ENCODE data around the gene MYLK2. TPM values are rescaled to one million over a fixed set of nuclear protein-coding genes. Genes with fewer than 3 reads are reported as not detected.

Gene MYLK2
- total and polyA plus RNA-seq, 2 of the 4 experiments (the other 2 are of a cell fraction) = 0.18 to 0.27 TPM

DNA sequence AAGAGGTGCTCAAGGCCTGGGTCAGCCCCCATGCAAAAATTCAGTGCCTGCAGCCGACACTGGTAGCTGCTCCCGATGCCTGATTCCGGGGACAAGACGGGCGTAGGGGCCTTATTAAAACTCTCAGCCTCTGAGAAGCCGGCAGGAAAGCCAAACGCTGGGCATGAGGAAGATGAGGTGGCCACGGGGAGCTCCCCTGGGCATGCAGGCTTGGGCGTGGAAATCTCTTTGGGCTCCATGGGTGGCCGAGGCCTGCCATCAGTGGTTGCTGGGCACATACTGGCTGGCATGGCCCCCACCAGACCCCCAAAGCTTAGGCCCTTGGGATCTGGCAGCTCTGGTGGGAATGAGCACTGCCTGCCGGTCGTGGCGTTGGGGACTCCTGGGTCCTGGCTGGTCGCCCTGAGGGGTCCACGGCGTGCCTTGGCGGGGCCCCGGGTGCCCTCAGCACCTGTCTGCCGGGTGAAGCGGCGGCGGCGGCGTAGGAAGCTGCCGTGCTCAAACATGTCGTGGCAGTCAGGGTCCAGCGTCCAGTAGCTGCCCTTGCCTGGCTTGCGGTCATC, 25.7 kb downstream of the MYLK2 start:
- Histone ChIP-seq H4K8ac (ENCODE audit: low read depth in 2 of 2, low read length in 2 of 2) (no peak overlapping the region), H3K9me1 (ENCODE audit: insufficient read depth, low read length) (peaks cover 8% of the 10 kb centered on the region; the same call in 1 of the 2 replicates), H2BK15ac (ENCODE audit: low read depth, low read length) (no peak overlapping the region), H3K56ac (ENCODE audit: extremely low read depth, insufficient read depth, low read length) (no peak overlapping the region), H3K36me3 (ENCODE audit: control insufficient read depth, insufficient read depth, low read length) (no peaks in the 10 kb centered on the region), H3K27me3 (ENCODE audit: control insufficient read depth, insufficient read depth, low read length) (peaks cover 27% of the 10 kb centered on the region), H3K9me3 (ENCODE audit: control insufficient read depth, insufficient read depth, low read length) (no peaks in the 10 kb centered on the region), H3K27ac (ENCODE audit: insufficient read depth, low read length) (no peak overlapping the region), H2BK120ac (ENCODE audit: low read depth, low read length) (no peak overlapping the region), H3K4me3 (ENCODE audit: insufficient read depth, low read depth, low read length) (no peak overlapping the region), H3K4me1 (ENCODE audit: control insufficient read depth, insufficient read depth, low read length) (peaks cover 15% of the 10 kb centered on the region), H3K23ac (ENCODE audit: low read depth, low read length) (no peak overlapping the region), H3K4ac (ENCODE audit: low read depth, low read length) (no peak overlapping the region), H4K20me1 (ENCODE audit: insufficient read depth, low read length) (peaks cover 13% of the 10 kb centered on the region), H3K18ac (ENCODE audit: low read depth, low read length) (no peak overlapping the region), H3K14ac (replicated peaks; ENCODE audit: low read depth, low read length) (no peak overlapping the region), H2BK20ac (ENCODE audit: low read depth, low read length) (no peak overlapping the region), H4K5ac (ENCODE audit: low read depth, low read length) (no peak overlapping the region), H2AFZ (replicated peaks; ENCODE audit: low read length, poor library complexity) (no peak overlapping the region), H2BK5ac (ENCODE audit: low read depth, low read length, poor library complexity, severe bottlenecking) (no peak overlapping the region), H3K9ac (ENCODE audit: low read depth, low read length) (no peak overlapping the region), H3K79me1 (ENCODE audit: low read depth in 1 of 2, low read length in 2 of 2) (no peaks in the 10 kb centered on the region), H3K4me2 (ENCODE audit: low read depth, low read length) (no peak overlapping the region), H4K91ac (ENCODE audit: insufficient read depth, low read depth, low read length) (no peak overlapping the region), H2AK5ac (ENCODE audit: low read depth, low read length) (no peak overlapping the region), H2AK9ac (replicated peaks; ENCODE audit: low read depth, low read length, poor library complexity) (no peak overlapping the region)
- in situ Hi-C loops (cut with MboI; ENCODE audit: low sequenced_read_pairs) (loop anchor here (25.0 kb wide), 2 partner anchors 642 to 817 kb away; partner anchors contain the start of gene C20orf203), dilution Hi-C loops (cut with HindIII; ENCODE audit: low sequenced_read_pairs, unreplicated experiment) (no loop called here), intact Hi-C loops (cut with micrococcal nuclease) (no loop called here)
- ChIA-PET POLR2A (ENCODE audit: unreplicated experiment) (no interaction called here), CTCF (interaction anchor here (1.0 kb wide), 1 partner anchor 10 kb away, joined by 3 read pairs; no protein-coding TSS in a partner anchor)
- TF ChIP-seq, protein P1, sequence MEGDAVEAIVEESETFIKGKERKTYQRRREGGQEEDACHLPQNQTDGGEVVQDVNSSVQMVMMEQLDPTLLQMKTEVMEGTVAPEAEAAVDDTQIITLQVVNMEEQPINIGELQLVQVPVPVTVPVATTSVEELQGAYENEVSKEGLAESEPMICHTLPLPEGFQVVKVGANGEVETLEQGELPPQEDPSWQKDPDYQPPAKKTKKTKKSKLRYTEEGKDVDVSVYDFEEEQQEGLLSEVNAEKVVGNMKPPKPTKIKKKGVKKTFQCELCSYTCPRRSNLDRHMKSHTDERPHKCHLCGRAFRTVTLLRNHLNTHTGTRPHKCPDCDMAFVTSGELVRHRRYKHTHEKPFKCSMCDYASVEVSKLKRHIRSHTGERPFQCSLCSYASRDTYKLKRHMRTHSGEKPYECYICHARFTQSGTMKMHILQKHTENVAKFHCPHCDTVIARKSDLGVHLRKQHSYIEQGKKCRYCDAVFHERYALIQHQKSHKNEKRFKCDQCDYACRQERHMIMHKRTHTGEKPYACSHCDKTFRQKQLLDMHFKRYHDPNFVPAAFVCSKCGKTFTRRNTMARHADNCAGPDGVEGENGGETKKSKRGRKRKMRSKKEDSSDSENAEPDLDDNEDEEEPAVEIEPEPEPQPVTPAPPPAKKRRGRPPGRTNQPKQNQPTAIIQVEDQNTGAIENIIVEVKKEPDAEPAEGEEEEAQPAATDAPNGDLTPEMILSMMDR (conservative IDR thresholded peaks at IDR 0.05; ENCODE audit: low read depth, low read length) = no peak
- TF ChIP-seq, protein P2, sequence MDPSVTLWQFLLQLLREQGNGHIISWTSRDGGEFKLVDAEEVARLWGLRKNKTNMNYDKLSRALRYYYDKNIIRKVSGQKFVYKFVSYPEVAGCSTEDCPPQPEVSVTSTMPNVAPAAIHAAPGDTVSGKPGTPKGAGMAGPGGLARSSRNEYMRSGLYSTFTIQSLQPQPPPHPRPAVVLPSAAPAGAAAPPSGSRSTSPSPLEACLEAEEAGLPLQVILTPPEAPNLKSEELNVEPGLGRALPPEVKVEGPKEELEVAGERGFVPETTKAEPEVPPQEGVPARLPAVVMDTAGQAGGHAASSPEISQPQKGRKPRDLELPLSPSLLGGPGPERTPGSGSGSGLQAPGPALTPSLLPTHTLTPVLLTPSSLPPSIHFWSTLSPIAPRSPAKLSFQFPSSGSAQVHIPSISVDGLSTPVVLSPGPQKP (IDR thresholded peaks at IDR 0.05; ENCODE audit: borderline replicate concordance, low read depth, low read length) = no peak
- TF ChIP-seq POLR2A (IDR thresholded peaks at IDR 0.05; ENCODE audit: low read depth, low read length) = no peak
- TF ChIP-seq RFX5 (IDR thresholded peaks at IDR 0.05; ENCODE audit: low read depth, low read length) = no peak
- TF ChIP-seq RAD21 (IDR thresholded peaks at IDR 0.05; ENCODE audit: low read length) = no peak
- no peak for TF ChIP-seq FOS (IDR thresholded peaks at IDR 0.05; ENCODE audit: low read depth, low read length)
- TF ChIP-seq, protein P3, sequence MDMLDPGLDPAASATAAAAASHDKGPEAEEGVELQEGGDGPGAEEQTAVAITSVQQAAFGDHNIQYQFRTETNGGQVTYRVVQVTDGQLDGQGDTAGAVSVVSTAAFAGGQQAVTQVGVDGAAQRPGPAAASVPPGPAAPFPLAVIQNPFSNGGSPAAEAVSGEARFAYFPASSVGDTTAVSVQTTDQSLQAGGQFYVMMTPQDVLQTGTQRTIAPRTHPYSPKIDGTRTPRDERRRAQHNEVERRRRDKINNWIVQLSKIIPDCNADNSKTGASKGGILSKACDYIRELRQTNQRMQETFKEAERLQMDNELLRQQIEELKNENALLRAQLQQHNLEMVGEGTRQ (IDR thresholded peaks at IDR 0.05; ENCODE audit: low read depth, low read length) = no peak
- no peak for TF ChIP-seq SMC3 (IDR thresholded peaks at IDR 0.05; ENCODE audit: low read depth, low read length)
- no peak for TF ChIP-seq MAFK (IDR thresholded peaks at IDR 0.05; ENCODE audit: low read depth, low read length)
- no peak for TF ChIP-seq BHLHE40 (IDR thresholded peaks at IDR 0.05; ENCODE audit: low read depth, low read length)
- no peak for TF ChIP-seq NFE2L2 (IDR thresholded peaks at IDR 0.05; ENCODE audit: low read depth, low read length)
- no peak for TF ChIP-seq CHD1 (IDR thresholded peaks at IDR 0.05; ENCODE audit: low read depth, low read length)
- no peak for TF ChIP-seq CEBPB (IDR thresholded peaks at IDR 0.05; ENCODE audit: low read depth, low read length)
- TF ChIP-seq MAZ (IDR thresholded peaks at IDR 0.05; ENCODE audit: borderline replicate concordance, low read depth, low read length) = no peak
- no peak for TF ChIP-seq MXI1 (IDR thresholded peaks at IDR 0.05; ENCODE audit: borderline replicate concordance, low read depth, low read length)
- no peak for TF ChIP-seq RCOR1 (IDR thresholded peaks at IDR 0.05; ENCODE audit: insufficient replicate concordance, low read length)
- ATAC-seq (ENCODE audit: low read depth) (no peak), DNase-seq (no peak)
- BruUV-seq (replicated peaks) = no TSS peak
- WGBS, 2 experiments (ENCODE audit: extremely low coverage in 2 of 2, insufficient read length in 1 of 2) = 92% methylated on average over 24 of the region's 28 CpGs; no CpG with 5 or more reads in 1 of the 2 experiments

Measured in IMR-90 (cell line).